HEK293T (cell line): Measurements from ENCODE around the gene CNKSR2.

Source experiments
- CTCF ChIA-PET: fragments of 350-600 bp; formaldehyde crosslinking; extraction: SDS; loops from one replicate; lab custom pipeline; 2021; ENCODE audit warnings: antibody characterized with exemption, inconsistent platforms; lab: Yijun Ruan, JAX
- POLR2A ChIA-PET: fragments of 350-600 bp; formaldehyde crosslinking; extraction: SDS; loops from one replicate; lab custom pipeline; 2020; ENCODE audit warnings: antibody characterized with exemption, inconsistent platforms; lab: Yijun Ruan, JAX
- DNase-seq: peaks from one replicate; pipeline ENCODE4 v3.0.0; 2012; ENCODE audit warnings: mixed read lengths; ENCODE audit errors: extremely low spot score
- ARNT ChIP-seq: fragments of 450-650 bp; IDR thresholded peaks from 2 replicates; pipeline ENCODE4 v1.6.1; 2017; ENCODE audit warnings: mild to moderate bottlenecking
- BHLHE40 ChIP-seq: fragments of 450-650 bp; IDR thresholded peaks from 2 replicates; pipeline ENCODE4 v1.6.1; 2016; ENCODE audit warnings: mild to moderate bottlenecking, moderate library complexity, borderline replicate concordance
- CTBP1 ChIP-seq: fragments of 450-650 bp; IDR thresholded peaks from 2 replicates; pipeline ENCODE4 v1.6.1; 2016; ENCODE audit warnings: borderline replicate concordance
- ELF4 ChIP-seq: fragments of 450-650 bp; IDR thresholded peaks from 2 replicates; pipeline ENCODE4 v1.6.1; 2017; ENCODE audit warnings: antibody characterized with exemption
- FOXA1 ChIP-seq: fragments of 450-650 bp; IDR thresholded peaks from 2 replicates; pipeline ENCODE4 v1.6.1; 2016; ENCODE audit warnings: mild to moderate bottlenecking
- FOXK2 ChIP-seq: fragments of 450-650 bp; IDR thresholded peaks from 2 replicates; pipeline ENCODE4 v1.6.1; 2016; ENCODE audit warnings: mild to moderate bottlenecking
- FOXM1 ChIP-seq: fragments of 450-650 bp; IDR thresholded peaks from 2 replicates; pipeline ENCODE4 v1.6.1; 2017; ENCODE audit warnings: mild to moderate bottlenecking, borderline replicate concordance
- HDGF ChIP-seq: fragments of 450-650 bp; IDR thresholded peaks from 2 replicates; pipeline ENCODE4 v1.6.1; 2017; ENCODE audit warnings: antibody characterized with exemption, borderline replicate concordance
- L3MBTL2 ChIP-seq: fragments of 450-650 bp; conservative IDR thresholded peaks from 2 replicates; pipeline ENCODE4 v1.6.1; 2016; ENCODE audit warnings: mild to moderate bottlenecking
- LEF1 ChIP-seq: fragments of 450-650 bp; IDR thresholded peaks from 2 replicates; pipeline ENCODE4 v1.6.1; 2017; ENCODE audit warnings: mild to moderate bottlenecking, borderline replicate concordance
- NFRKB ChIP-seq: fragments of 450-650 bp; IDR thresholded peaks from 2 replicates; pipeline ENCODE4 v1.6.1; 2016; ENCODE audit warnings: mild to moderate bottlenecking, moderate library complexity
- PKNOX1 ChIP-seq: fragments of 450-650 bp; IDR thresholded peaks from 2 replicates; pipeline ENCODE4 v1.6.1; 2016
- SP1 ChIP-seq: fragments of 450-650 bp; IDR thresholded peaks from 2 replicates; pipeline ENCODE4 v1.6.1; 2017
- SUZ12 ChIP-seq: fragments of 450-650 bp; IDR thresholded peaks from 2 replicates; pipeline ENCODE4 v1.6.1; 2016; ENCODE audit warnings: mild to moderate bottlenecking
- TARDBP ChIP-seq: fragments of 450-650 bp; IDR thresholded peaks from 2 replicates; pipeline ENCODE4 v1.6.1; 2016
- ZNF384 ChIP-seq: fragments of 450-650 bp; IDR thresholded peaks from 2 replicates; pipeline ENCODE4 v1.6.1; 2016

Gene CNKSR2

GRCh38 chrX:21374163-21374993 is at the start of gene CNKSR2:
Gene CNKSR2 (plus strand): TSS chrX:21374418. CDS start chrX:21374898, 480 bp downstream.
- TF ChIP-seq FOXA1 (no peak), L3MBTL2 (peak; percentile 63; the same call in 1 of the 2 replicates)
- DNase-seq, result peak; percentile 64
- POLR2A ChIA-PET, result interaction anchor here (0.9 kb wide), 1 partner anchor 10 kb away, joined by 3 read pairs; no protein-coding TSS in a partner anchor
- CTCF ChIA-PET, result no interaction called here

- CTCF ChIA-PET, result no interaction called here
- no peak for DNase-seq
- POLR2A ChIA-PET, result no interaction called here
- no peak for TF ChIP-seq ARNT
- TF ChIP-seq BHLHE40, result no peak
- TF ChIP-seq FOXM1, result no peak
- no peak for TF ChIP-seq CTBP1
- no peak for TF ChIP-seq ELF4
- TF ChIP-seq SP1, result no peak
- TF ChIP-seq FOXA1, result no peak
- no peak for TF ChIP-seq FOXK2
- TF ChIP-seq SUZ12, result no peak
- no peak for TF ChIP-seq ZNF384
- no peak for TF ChIP-seq TARDBP
These were observed 19.5 kb upstream of the CNKSR2 start for GRCh38 chrX:21354725-21355124.

- no peak for DNase-seq
- ChIA-PET CTCF (no interaction called here), POLR2A (no interaction called here)
- no peak for TF ChIP-seq L3MBTL2
- TF ChIP-seq ELF4, result no peak
- TF ChIP-seq SUZ12, result no peak
- no peak for TF ChIP-seq ZNF384
- no peak for TF ChIP-seq NFRKB
- TF ChIP-seq HDGF, result no peak
- TF ChIP-seq TARDBP, result no peak
- TF ChIP-seq SP1, result no peak
- no peak for TF ChIP-seq ARNT
- no peak for TF ChIP-seq BHLHE40
- TF ChIP-seq PKNOX1, result no peak
- no peak for TF ChIP-seq LEF1
- TF ChIP-seq FOXA1, result no peak
- TF ChIP-seq CTBP1, result no peak
- TF ChIP-seq FOXK2, result no peak
- TF ChIP-seq FOXM1, result no peak
These were observed 18.4 kb upstream of the CNKSR2 start for GRCh38 chrX:21355831-21356230.

- no peak for DNase-seq
- POLR2A ChIA-PET, result no interaction called here
- CTCF ChIA-PET, result no interaction called here
These were observed 4.6 kb upstream of the CNKSR2 start for GRCh38 chrX:21369613-21370012.

GRCh38 chrX:21373001-21373400 is 1.2 kb upstream of the CNKSR2 start:
- DNase-seq, result no peak
- TF ChIP-seq CTBP1, result no peak
- TF ChIP-seq ZNF384, result no peak
- no peak for TF ChIP-seq FOXK2
- TF ChIP-seq HDGF, result no peak
- no peak for TF ChIP-seq L3MBTL2
- TF ChIP-seq BHLHE40, result no peak
- TF ChIP-seq NFRKB, result no peak
- no peak for TF ChIP-seq SP1
- TF ChIP-seq FOXA1, result no peak
- TF ChIP-seq ELF4, result no peak
- no peak for TF ChIP-seq SUZ12
- TF ChIP-seq ARNT, result no peak
- no peak for TF ChIP-seq FOXM1
- no peak for TF ChIP-seq LEF1
- TF ChIP-seq TARDBP, result no peak
- ChIA-PET CTCF (no interaction called here), POLR2A (no interaction called here)

More at GRCh38 chrX:21369613-21370012, 4.6 kb upstream of the CNKSR2 start:
- no peak for TF ChIP-seq FOXM1

GRCh38 chrX:21373637-21374162 is 518 bp upstream of the CNKSR2 start:
- TF ChIP-seq LEF1, result no peak
- TF ChIP-seq BHLHE40, result no peak
- TF ChIP-seq HDGF, result no peak
- TF ChIP-seq PKNOX1, result no peak
- TF ChIP-seq SUZ12, result no peak
- no peak for TF ChIP-seq FOXA1
- TF ChIP-seq L3MBTL2, result no peak
- DNase-seq, result no peak

More at GRCh38 chrX:21373637-21374162, 518 bp upstream of the CNKSR2 start:
- CTCF ChIA-PET, result no interaction called here
- POLR2A ChIA-PET, result interaction anchor here (0.9 kb wide), 1 partner anchor 11 kb away, joined by 3 read pairs; no protein-coding TSS in a partner anchor
